Cardiac septum (tissue), 1 donor: Measurements from ENCODE around the gene MTURN. TPM values are rescaled to one million over a fixed set of nuclear protein-coding genes. Genes with fewer than 3 reads are reported as not detected.
"Not testable (repeated sequence)": the region's sequence is repeated elsewhere in the genome, so short reads cannot be mapped to it uniquely, and the experiment has no call there.

Source experiments
- DNase-seq: peaks from one replicate; pipeline ENCODE4 v3.0.0-alpha.2; 2020; ENCODE audit warnings: low spot score
- intact Hi-C: fragments of 100-400 bp; cut with DNase I; formaldehyde crosslinking; loops from one replicate; pipeline ENCODE4 v1.14.0; 2022
- long read RNA-seq: library from polyadenylated mRNA; unstranded; transcript quantifications from one replicate; pipeline ENCODE4 v2.0.0, GENCODE V29; 2021
- total RNA-seq: library from RNA; stranded (reverse); fragmentation: NEBNext Ultra II Directional; extraction: Animal tissue kit (Norgen Biotek cat#: 25700); gene quantifications from one replicate; pipeline ENCODE4 v1.2.1, GENCODE V29; 2021
- donor health status: DM: no; HTN: no; CAD: no.

MTURN gene
- 49.3 TPM for total RNA-seq
- long read RNA-seq, full-length matches to known transcripts = 54 of 65 reads
- long read RNA-seq, partial matches to known transcripts = 0 of 65 reads
- long read RNA-seq, other reads (novel, unspliced or antisense) = 11 of 65 reads

- DNase-seq = peak; percentile 94
- intact Hi-C loops = loop anchor here (5.0 kb wide), 1 partner anchor 107 kb away; the partner anchor contains the start of genes FKBP14 and PLEKHA8
Observed at GRCh38 chr7:30134611-30135300, at the start of gene MTURN. Gene MTURN, plus strand, starts transcription at chr7:30134986. Its CDS starts 151 bp downstream, at chr7:30135137.

DNA sequence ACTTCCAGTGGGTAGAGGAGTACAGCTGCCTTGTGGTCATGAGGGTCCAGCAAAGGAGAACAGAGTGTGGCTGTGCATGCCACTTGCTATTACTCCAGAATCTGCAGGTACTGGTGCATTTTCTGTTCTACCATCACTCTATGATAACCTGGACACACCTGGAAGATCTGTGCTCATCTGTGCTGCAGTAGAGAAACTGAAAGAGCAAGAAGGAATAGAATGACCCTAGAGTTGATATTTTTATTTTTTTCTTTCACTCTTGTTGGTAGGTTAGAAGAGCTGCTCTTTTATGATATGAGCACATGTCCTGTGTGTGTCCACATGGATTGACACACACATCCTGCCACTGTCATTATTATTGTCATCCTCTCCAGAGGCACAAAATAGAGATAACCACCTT is 48.3 kb upstream of the MTURN start:
- intact Hi-C loops = no loop called here
- DNase-seq = no peak

- no peak for DNase-seq
- intact Hi-C loops = no loop called here
Observed at GRCh38 chr7:30087371-30087770, 47.4 kb upstream of the MTURN start.

- intact Hi-C loops = no loop called here
- DNase-seq = no peak
Observed at GRCh38 chr7:30088362-30088761, 46.4 kb upstream of the MTURN start.

- intact Hi-C loops = no loop called here
- no peak for DNase-seq
Observed at GRCh38 chr7:30090111-30090510, 44.7 kb upstream of the MTURN start.

DNA sequence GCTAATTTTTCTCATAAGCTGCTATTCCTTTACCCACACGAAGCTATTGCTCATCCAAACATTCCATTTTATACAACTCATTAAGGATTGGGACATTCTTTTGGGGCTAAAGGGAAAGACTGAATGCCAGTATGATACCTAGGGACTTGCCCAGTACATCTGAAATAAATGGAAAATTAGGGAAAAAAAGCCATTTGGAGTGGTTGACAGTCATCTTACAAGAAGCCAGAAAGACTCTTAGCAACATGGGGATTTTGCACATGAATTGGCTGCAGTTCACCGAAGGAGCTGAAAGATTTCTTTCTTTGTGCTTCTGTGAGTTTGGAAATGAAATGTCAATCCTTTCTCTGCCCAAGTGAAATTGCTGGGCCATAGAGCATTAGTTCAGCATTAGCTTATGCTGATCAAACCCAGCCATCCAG is 43.3 kb upstream of the MTURN start:
- intact Hi-C loops = no loop called here
- no peak for DNase-seq

- DNase-seq = no peak
- intact Hi-C loops = no loop called here
Observed at GRCh38 chr7:30091987-30092386, 42.8 kb upstream of the MTURN start.

DNA sequence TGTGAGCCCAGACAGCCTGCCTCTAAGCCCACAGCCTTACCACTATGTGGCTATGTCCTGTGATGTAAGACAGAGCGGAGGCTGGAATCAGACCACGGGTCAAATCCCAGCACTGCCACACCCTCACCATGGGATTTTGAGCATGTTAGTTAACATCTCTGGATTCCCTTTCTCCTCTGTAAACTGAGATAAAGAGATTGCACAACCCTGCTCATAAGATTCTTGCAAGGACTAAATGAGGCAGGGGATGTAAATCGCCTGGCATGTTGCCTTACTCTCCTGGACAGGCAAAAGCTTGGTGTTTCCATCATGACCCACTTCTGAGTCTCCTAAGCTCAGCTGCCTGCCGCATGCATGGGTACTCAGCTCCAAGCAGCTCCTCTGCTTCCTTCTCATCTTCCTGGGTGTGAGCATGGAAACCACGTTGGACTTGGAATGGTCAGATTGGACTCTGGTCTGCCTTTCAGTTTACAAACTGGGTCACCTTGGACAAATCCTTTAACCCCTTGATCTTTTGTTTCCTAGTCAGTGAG is 41.3 kb upstream of the MTURN start:
- no peak for DNase-seq
- intact Hi-C loops = no loop called here

GRCh38 chr7:30098599-30098998 is 36.2 kb upstream of the MTURN start:
- not testable (repeated sequence) for DNase-seq

GRCh38 chr7:30102281-30102680 is 32.5 kb upstream of the MTURN start:
- no peak for DNase-seq
- intact Hi-C loops = no loop called here

More at GRCh38 chr7:30098599-30098998, 36.2 kb upstream of the MTURN start:
- intact Hi-C loops = not testable (repeated sequence)

DNA sequence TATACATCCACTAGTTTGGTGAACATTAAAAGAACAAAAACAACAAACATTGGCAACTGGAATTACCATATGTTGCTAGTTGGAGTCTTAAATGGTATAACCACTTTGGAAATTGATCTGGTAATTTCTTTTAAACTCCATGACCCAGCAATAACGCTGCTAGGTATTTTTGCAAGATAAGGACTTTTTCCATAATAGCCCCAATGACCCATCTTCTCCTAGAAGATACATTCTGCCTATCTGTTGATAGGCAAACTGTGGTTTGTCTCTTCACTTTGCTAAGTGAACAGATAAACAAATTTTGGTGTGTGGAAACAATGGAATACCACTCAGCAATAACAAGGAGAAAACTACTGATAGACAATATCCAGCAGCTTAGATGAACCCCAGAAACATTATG is 30.6 kb upstream of the MTURN start:
- intact Hi-C loops = no loop called here
- no peak for DNase-seq

DNA sequence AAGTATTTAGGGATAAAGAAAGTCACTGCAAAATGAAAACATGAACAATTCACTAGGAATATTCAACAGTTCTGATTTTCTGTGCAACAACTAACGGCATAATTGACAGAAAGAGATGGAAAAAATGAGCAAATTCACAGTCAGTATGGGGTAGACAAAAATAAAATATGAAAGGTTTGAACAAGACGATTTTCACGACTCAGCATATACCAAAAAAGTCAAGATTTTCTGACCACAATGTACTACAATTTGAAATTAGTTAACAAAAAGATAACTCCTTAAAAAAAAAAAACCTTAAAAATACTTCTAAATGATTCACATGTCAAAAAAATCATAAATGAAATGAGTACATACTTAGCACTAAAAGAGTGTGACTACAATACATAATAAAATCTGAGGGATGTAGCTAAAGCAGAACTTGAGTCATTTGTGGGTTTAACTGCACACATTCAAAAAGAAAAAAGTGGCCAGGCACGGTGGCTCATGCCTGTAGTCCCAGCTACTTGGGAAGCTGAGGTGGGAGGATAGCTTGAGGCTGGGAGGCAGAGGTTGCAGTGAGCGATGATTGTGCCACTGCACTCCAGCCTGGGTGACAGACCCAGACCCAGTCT is 22.6 kb upstream of the MTURN start:
- DNase-seq = no peak
- intact Hi-C loops = no loop called here

- no peak for DNase-seq
- intact Hi-C loops = no loop called here
Observed at GRCh38 chr7:30113144-30113543, 21.6 kb upstream of the MTURN start.

DNA sequence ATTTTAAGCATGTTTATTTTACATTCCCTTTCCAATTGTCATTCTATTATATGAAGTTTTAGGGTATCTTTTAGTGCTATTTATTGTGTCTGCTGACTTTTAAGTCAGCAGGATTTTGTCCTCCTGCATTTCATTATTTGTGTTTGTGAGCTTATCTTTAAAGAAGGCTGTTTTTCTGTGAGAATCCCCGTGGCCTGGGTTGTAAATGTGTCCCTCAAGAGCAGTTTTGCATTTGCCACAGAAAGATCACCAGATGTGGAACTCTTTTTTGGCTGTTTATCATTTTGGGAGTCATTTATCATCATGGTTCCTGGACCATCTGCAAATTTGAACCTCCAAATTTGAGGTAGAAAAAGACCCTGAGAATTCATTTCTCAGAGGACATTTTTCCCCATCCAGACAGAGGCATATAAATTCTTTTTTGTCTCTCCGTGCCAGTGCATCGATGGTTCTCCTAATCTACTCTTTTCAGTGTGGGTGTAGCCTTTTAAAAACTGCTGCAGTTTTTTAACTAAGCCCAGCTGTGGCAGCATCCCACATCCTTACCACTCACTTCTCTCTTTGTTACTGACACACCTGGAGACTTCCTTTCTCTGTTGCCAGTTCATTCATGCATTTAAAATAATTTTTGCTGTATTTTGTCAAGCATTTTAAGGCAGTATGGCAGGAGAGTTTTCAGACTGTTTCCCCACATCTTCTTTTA is 20.1 kb upstream of the MTURN start:
- intact Hi-C loops = no loop called here
- DNase-seq = no peak

GRCh38 chr7:30115709-30116297 is 19.0 kb upstream of the MTURN start:
- intact Hi-C loops = no loop called here
- no peak for DNase-seq

GRCh38 chr7:30116771-30117170 is 18.0 kb upstream of the MTURN start:
- intact Hi-C loops = no loop called here
- no peak for DNase-seq

- intact Hi-C loops = no loop called here
- DNase-seq = no peak
Observed at GRCh38 chr7:30117896-30118295, 16.9 kb upstream of the MTURN start.

DNA sequence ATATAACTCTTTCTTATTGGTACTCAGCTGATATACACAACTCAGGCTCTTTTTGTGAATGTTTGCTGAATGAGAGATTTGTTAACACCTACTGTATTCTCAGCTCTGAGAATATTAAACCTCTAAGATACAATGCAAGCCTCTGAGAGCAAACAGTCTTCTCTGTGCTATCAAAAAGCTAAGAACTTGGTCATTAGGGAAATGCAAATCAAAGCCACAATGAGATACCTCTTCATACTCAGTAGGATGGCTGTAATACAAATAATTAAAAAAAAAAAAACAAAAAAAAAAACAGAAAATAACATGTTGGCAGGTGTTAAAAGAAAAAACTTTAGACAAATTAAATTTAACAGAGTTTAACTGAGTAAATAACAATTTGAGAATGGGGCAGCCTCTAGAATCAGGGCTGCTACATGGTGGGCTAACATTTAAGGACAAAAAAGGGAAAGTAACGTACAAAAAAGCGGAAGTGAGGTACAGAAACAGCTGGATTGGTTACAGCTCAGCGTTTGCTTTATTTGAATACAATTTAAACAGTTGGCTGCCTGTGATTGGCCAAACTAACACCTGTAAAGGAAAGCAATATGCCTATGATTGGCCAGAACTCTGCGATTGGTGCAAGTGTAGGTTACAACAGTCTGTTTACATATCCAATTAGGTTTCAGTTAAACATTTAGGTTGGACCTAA is 14.8 kb upstream of the MTURN start:
- DNase-seq = no peak
- intact Hi-C loops = no loop called here
